Tibial nerve (tissue), 4 donors: Measurements from ENCODE around the gene MRPS11.

Experiments used
- CTCF ChIP-seq, 5 experiments: fragments of 200-600 bp in 3 of 5; fragments of 450-650 bp in 2 of 5; sonication (generic) in 3 of 5; IDR thresholded peaks; one replicate each; pipeline ENCODE4 v1.5.1; 2016 to 2019; ENCODE audit warnings: antibody characterized with exemption in 5 of 5, mild to moderate bottlenecking in 3 of 5, moderate library complexity in 2 of 5
- EP300 ChIP-seq, 2 donors: sonication (generic); formaldehyde crosslinking; IDR thresholded peaks; one replicate each; pipeline ENCODE4 v1.6.1; 2017; ENCODE audit warnings: antibody characterized with exemption in 2 of 2, mild to moderate bottlenecking in 1 of 2

- no peak for TF ChIP-seq CTCF (IDR thresholded peaks at IDR 0.05)
- no peak for TF ChIP-seq EP300 (IDR thresholded peaks at IDR 0.05)
Measured at GRCh38 chr15:88491158-88491557, 23.6 kb downstream of the MRPS11 start.
